ENCODE measurements around the gene MED9.

The MED9 gene

DNA sequence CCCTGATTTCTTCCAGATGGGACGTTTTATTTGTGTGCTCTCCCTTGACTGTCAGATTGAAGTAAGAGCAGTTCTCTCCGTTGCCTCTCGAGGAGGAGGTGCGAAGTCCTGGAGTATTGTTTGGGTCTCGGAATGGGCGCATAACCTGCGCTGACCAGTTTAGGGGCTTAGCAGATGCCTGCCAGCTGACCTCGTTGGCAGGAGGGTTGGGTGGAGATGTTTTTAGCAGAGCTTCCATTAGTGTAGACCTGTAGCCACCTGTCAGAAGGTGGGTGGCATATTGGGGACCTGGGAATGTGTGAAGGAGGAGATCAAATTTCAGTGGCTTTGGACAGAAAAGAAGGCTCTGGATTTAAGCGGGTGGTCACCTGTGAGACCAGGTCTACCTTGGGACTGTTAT is 15.8 kb downstream of the MED9 start:
- TF ChIP-seq, protein P1, sequence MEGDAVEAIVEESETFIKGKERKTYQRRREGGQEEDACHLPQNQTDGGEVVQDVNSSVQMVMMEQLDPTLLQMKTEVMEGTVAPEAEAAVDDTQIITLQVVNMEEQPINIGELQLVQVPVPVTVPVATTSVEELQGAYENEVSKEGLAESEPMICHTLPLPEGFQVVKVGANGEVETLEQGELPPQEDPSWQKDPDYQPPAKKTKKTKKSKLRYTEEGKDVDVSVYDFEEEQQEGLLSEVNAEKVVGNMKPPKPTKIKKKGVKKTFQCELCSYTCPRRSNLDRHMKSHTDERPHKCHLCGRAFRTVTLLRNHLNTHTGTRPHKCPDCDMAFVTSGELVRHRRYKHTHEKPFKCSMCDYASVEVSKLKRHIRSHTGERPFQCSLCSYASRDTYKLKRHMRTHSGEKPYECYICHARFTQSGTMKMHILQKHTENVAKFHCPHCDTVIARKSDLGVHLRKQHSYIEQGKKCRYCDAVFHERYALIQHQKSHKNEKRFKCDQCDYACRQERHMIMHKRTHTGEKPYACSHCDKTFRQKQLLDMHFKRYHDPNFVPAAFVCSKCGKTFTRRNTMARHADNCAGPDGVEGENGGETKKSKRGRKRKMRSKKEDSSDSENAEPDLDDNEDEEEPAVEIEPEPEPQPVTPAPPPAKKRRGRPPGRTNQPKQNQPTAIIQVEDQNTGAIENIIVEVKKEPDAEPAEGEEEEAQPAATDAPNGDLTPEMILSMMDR (IDR thresholded peaks at IDR 0.05; ENCODE audit: low read depth, low read length, missing control alignments), result no peak
- DNase-seq (ENCODE audit: low read depth), result no peak
- H3K4me3 ChIP-seq (ENCODE audit: low read depth, low read length), result no peak overlapping the region
- in situ Hi-C loops (cut with HindIII; ENCODE audit: low sequenced_read_pairs), result no loop called here

DNA sequence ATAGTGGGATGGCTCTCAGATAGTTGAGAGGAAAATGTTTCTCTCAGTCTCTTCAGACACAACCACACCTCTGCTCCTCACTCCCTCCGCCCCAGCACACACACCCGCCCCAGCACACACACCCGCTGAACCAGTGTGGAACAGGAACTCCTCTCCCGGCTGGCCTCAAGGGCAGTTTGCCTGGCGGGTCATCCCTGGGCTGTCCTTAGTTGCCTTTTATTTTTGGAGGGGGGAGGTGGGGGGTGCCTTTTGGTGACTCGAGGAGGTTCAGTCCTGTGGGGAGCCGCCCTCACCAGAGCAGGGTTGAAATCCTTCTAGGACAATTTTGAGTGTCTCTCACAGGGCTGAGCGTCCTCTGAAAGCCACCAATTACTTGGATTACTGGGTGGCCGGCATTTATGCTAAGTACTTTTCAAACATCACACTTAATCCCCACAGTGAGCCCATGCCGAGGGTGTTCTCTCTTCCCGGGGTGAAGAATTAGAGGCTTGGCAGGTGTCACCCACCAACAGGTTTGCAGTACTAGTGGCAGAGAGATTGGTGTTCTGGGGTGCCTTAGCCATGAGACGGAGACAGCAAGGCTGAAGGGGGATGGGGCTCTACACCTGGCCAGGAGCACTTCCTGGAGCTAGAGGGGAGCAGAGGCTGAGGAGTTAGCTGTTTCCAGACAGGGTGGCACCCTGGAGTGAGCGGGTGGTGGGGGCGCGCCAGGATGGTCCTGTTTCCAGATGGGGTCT is 16.6 kb downstream of the MED9 start:
- no peak overlapping the region for H3K4me3 ChIP-seq (ENCODE audit: low read depth, low read length)
- in situ Hi-C loops (cut with HindIII; ENCODE audit: low sequenced_read_pairs), result no loop called here
- TF ChIP-seq, protein P1 (IDR thresholded peaks at IDR 0.05; ENCODE audit: low read depth, low read length, missing control alignments), result no peak
- DNase-seq (ENCODE audit: low read depth), result no peak

DNA sequence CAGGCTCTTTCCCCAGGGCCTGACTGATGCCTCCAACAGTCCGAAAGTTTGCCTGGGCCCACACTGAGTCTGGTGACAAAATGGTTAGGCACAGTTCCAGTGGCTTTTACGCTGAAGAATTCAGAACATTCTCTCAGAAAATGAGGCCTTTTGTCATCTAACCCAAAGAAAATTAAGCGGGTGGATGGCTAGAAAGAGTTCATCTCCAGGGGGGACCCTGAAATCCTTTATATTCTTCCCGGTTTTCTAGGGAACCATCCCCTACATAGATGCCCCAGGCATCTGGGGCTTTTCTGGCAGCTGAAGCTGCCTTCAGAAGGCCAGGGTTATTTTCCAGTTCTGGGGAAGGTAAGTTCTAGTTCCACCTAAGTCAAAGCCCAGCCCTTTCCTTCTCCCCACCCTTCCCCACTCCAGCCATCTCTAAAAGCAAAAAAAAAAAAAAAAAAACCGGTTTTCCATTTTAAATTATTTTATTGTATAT is 17.2 kb downstream of the MED9 start:
- in situ Hi-C loops (cut with HindIII; ENCODE audit: low sequenced_read_pairs), result no loop called here
- H3K4me3 ChIP-seq (ENCODE audit: low read depth, low read length), result no peak overlapping the region
- DNase-seq (ENCODE audit: low read depth), result no peak
- TF ChIP-seq, protein P1 (IDR thresholded peaks at IDR 0.05; ENCODE audit: low read depth, low read length, missing control alignments), result no peak

DNA sequence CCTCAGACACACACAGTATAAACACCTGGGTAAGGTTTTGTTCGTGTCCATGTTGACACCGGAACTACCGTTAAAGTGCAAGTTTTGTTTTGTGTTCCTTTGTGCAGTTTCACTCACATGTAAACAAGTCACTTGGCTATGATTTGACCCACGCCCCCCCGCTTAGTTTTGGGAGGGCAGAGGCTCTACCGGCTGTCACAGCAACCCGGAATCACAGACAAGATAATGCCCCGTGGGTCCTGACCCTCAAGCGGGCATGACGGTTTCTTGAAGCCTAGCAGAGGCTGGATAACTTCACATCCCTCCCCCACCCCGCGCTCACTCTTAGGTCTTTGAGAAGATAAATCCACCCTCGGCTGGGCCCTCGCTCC is 17.7 kb downstream of the MED9 start:
- no peak for DNase-seq (ENCODE audit: low read depth)
- TF ChIP-seq, protein P1 (IDR thresholded peaks at IDR 0.05; ENCODE audit: low read depth, low read length, missing control alignments), result no peak
- in situ Hi-C loops (cut with HindIII; ENCODE audit: low sequenced_read_pairs), result no loop called here
- peak overlapping the region; percentile 41 for H3K4me3 ChIP-seq (ENCODE audit: low read depth, low read length)

DNA sequence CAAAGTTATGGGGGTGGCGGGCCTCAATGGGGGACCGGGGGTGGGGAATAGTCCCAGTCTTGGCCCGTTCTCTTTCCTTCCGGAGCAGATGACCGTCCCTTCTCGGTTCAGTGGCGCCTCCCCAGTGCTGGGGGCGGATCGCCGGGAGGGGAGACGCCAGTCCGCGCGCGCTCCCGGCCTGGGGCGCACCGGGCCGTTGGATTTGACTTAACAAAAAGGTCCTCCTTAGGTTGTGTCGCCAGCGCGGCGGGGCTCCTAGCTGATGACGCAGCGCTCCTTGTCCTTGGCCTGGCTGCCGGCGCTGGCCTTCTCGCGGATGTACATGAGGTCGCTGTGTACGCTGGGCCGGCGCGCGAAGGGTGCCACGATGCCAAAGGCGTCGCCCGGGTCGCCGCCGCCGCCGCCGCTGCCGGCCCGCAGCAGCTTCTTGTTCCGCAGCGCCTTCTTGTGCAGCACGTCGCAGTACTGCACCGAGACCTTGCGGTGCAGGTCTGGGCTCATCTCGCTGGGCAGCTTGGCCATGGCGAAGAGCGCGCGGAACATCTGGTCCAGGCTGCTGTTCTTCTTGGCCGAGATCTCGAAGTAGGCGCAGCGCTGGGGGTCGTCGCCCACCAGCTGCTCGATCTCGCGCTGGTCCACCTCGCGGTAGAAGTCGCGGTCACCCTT is 18.2 kb downstream of the MED9 start:
- DNase-seq (ENCODE audit: low read depth), result no peak
- in situ Hi-C loops (cut with HindIII; ENCODE audit: low sequenced_read_pairs), result no loop called here
- peak overlapping the region; percentile 41 for H3K4me3 ChIP-seq (ENCODE audit: low read depth, low read length)
- TF ChIP-seq, protein P1 (IDR thresholded peaks at IDR 0.05; ENCODE audit: low read depth, low read length, missing control alignments), result no peak

DNA sequence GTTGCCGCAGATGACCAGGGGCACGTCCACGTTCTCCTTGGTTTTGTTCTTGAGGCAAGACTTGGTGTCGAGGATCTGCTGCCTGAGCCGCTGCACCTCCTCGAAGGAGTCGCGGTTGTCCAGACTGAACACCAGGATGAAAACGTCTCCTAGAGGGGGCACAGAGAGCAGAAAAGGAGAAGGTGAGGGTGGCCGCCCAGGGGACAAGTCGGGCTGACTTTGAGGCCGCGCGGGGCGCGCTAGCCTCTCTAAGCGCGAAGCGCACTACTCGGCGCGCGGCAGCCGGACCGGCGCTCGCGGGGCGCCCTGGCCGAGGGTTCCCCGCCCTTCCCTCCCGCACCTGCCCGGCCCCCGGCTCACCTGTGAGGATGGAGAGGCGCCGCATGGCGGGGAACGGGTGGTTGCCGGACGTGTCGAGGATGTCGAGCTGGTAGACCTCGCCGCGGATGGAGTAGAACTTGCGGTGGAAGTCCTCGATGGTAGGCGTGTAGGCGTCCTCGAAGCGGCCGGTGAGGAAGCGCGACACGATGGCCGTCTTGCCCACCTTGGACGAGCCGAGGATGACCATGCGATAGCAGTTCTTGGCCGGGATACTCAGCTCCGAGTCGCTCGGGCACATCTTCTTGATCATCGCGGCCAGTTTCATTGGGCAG is 18.9 kb downstream of the MED9 start:
- peak overlapping the region; percentile 41 for H3K4me3 ChIP-seq (ENCODE audit: low read depth, low read length)
- in situ Hi-C loops (cut with HindIII; ENCODE audit: low sequenced_read_pairs), result no loop called here
- TF ChIP-seq, protein P1 (IDR thresholded peaks at IDR 0.05; ENCODE audit: low read depth, low read length, missing control alignments), result no peak
- DNase-seq (ENCODE audit: low read depth), result no peak
